ENCODE data around the gene SREK1.

GRCh38 chr5:66113160-66113559, 30.9 kb upstream of the SREK1 start:
- TF ChIP-seq RAD21 (IDR thresholded peaks at IDR 0.05; ENCODE audit: low read depth) (no peak), ZBTB7A (IDR thresholded peaks at IDR 0.05; ENCODE audit: low read depth) (no peak), EP300 (IDR thresholded peaks at IDR 0.05; ENCODE audit: borderline replicate concordance) (no peak), TAF1 (IDR thresholded peaks at IDR 0.05; ENCODE audit: low read depth) (no peak), TCF12 (IDR thresholded peaks at IDR 0.05; ENCODE audit: low read depth) (no peak), REST (IDR thresholded peaks at IDR 0.05; ENCODE audit: low read depth) (no peak), YY1 (IDR thresholded peaks at IDR 0.05; ENCODE audit: low read depth) (no peak), USF1 (IDR thresholded peaks at IDR 0.05) (no peak), CREB1 (IDR thresholded peaks at IDR 0.05; ENCODE audit: low read depth) (no peak), EGR1 (IDR thresholded peaks at IDR 0.05) (no peak), CEBPB (IDR thresholded peaks at IDR 0.05) (no peak), MAX (IDR thresholded peaks at IDR 0.05) (no peak), TEAD4 (IDR thresholded peaks at IDR 0.05) (no peak), FOXM1 (IDR thresholded peaks at IDR 0.05; ENCODE audit: borderline replicate concordance, low read depth) (no peak)

All from Ishikawa (cell line).